A549 (cell line): ENCODE data around the gene SLC6A19.

Experiments used
- CEBPB ChIP-seq, 2 experiments: fragments of >200 bp in 1 of 2; sonication (Bioruptor Twin) in 1 of 2; formaldehyde crosslinking in 1 of 2; IDR thresholded peaks; 2 replicates each; pipeline ENCODE4 v1.6.1; 2012 to 2016
- CTCF ChIP-seq: fragments of >200 bp; sonication (Bioruptor Twin); formaldehyde crosslinking; IDR thresholded peaks from 3 replicates; pipeline ENCODE4 v1.5.1; 2016
- JUNB ChIP-seq: fragments of >200 bp; sonication (Bioruptor Twin); formaldehyde crosslinking; IDR thresholded peaks from 2 replicates; pipeline ENCODE4 v1.6.1; 2016

- TF ChIP-seq CTCF: no peak
- TF ChIP-seq JUNB: no peak
- TF ChIP-seq CEBPB (IDR thresholded peaks at IDR 0.05): no peak
These were observed 44.5 kb upstream of the SLC6A19 start for GRCh38 chr5:1156754-1157460.
